Thoracic aorta endothelial cell (primary cell): Measurements from ENCODE around the gene C9orf50. TPM values are rescaled to one million over a fixed set of nuclear protein-coding genes. Genes with fewer than 3 reads are reported as not detected.

ENCODE experiments used
- total RNA-seq: library from RNA; depleted of rRNA; stranded (reverse); fragments of >200 nt; gene quantifications from 2 replicates; pipeline ENCODE4 v1.2.3, GENCODE V29; 2012

The C9orf50 gene
- total RNA-seq, result not detected in 2 replicates

GRCh38 chr9:129620669-129621295, at the start of gene C9orf50:
C9orf50 (minus strand) TSS chr9:129621101; CDS start chr9:129620574, 527 bp downstream.

GRCh38 chr9:129665389-129665775, 44.5 kb upstream of the C9orf50 start, which contains the start of gene PRRX2:
PRRX2 (plus strand) TSS chr9:129665647; CDS start chr9:129665868, 221 bp downstream.

GRCh38 chr9:129641750-129642585, 21.1 kb upstream of the C9orf50 start, which contains the start of gene ASB6:
ASB6 (minus strand) TSS chr9:129642151; CDS start chr9:129641999, 152 bp downstream.

GRCh38 chr9:129626079-129626624, 5.3 kb upstream of the C9orf50 start, which contains the start of gene NTMT1:
NTMT1 (plus strand) TSS chr9:129626163; CDS start chr9:129632704, 6,541 bp downstream.

Other genes with a start within 250 kb of the C9orf50 start
- 19.8 and 29.6 TPM in 2 replicates for gene NTMT1, start 5.1 kb upstream of the C9orf50 start, total RNA-seq
- gene ASB6, start 21.1 kb upstream of the C9orf50 start, total RNA-seq, result 14.8 and 18.5 TPM in 2 replicates
- not detected in 2 replicates for gene PRRX2, start 44.5 kb upstream of the C9orf50 start, total RNA-seq
- not detected in 2 replicates for gene PTGES, start 131.9 kb upstream of the C9orf50 start, total RNA-seq
- 23.1 and 24.9 TPM in 2 replicates for gene TOR1B, start 182.1 kb upstream of the C9orf50 start, total RNA-seq
- gene TOR1A, start 203.0 kb upstream of the C9orf50 start, total RNA-seq, result 53.6 and 59.1 TPM in 2 replicates
- gene C9orf78, start 214.2 kb upstream of the C9orf50 start, total RNA-seq, result 29.5 and 31.8 TPM in 2 replicates
- 5.7 and 7.3 TPM in 2 replicates for gene USP20, start 214.4 kb upstream of the C9orf50 start, total RNA-seq